HG03097 (cell line): ENCODE measurements around the gene CHD3.
"Not testable (repeated sequence)": the region's sequence is repeated elsewhere in the genome, so short reads cannot be mapped to it uniquely, and the experiment has no call there.

Source experiments
- ATAC-seq: cut with Tn5 transposase; IDR thresholded peaks from one replicate; pipeline ENCODE4 v1.9.1; 2021; ENCODE audit not compliant: unreplicated experiment, low FRiP score

The CHD3 gene

GRCh38 chr17:7930841-7931631 lies 42.4 kb downstream of the CHD3 start:
- ATAC-seq: no peak

- peak; percentile 96 for ATAC-seq
Measured at GRCh38 chr17:7931709-7932482, 43.3 kb downstream of the CHD3 start, which contains the start of the genes CNTROB and TRAPPC1. Gene CNTROB (plus strand): TSS chr17:7932206. CDS start chr17:7933080, 874 bp downstream. Gene TRAPPC1 (minus strand): TSS chr17:7931946. CDS start chr17:7931829, 117 bp downstream.

GRCh38 chr17:7932483-7932891 lies 43.9 kb downstream of the CHD3 start:
- ATAC-seq: no peak

- ATAC-seq: no peak
Measured at GRCh38 chr17:7932949-7933348, 44.4 kb downstream of the CHD3 start.

GRCh38 chr17:7935859-7936258 lies 47.3 kb downstream of the CHD3 start:
- no peak for ATAC-seq

- ATAC-seq: no peak
Measured at GRCh38 chr17:7940034-7940433, 51.4 kb downstream of the CHD3 start.

GRCh38 chr17:7940743-7941142 lies 52.2 kb downstream of the CHD3 start:
- no peak for ATAC-seq

GRCh38 chr17:7943291-7943690 lies 54.7 kb downstream of the CHD3 start:
- no peak for ATAC-seq

- ATAC-seq: no peak
Measured at GRCh38 chr17:7944326-7944725, 55.7 kb downstream of the CHD3 start.

- ATAC-seq: no peak
Measured at GRCh38 chr17:7945651-7946050, 57.1 kb downstream of the CHD3 start.

GRCh38 chr17:7946441-7946840 lies 57.9 kb downstream of the CHD3 start:
- ATAC-seq: no peak

- ATAC-seq: no peak
Measured at GRCh38 chr17:7947651-7948050, 59.1 kb downstream of the CHD3 start.

- ATAC-seq: no peak
Measured at GRCh38 chr17:7950578-7950977, 62.0 kb downstream of the CHD3 start.

- no peak for ATAC-seq
Measured at GRCh38 chr17:7951143-7951792, 62.7 kb downstream of the CHD3 start.

GRCh38 chr17:7953266-7953665 lies 64.7 kb downstream of the CHD3 start:
- ATAC-seq: not testable (repeated sequence)

GRCh38 chr17:7955414-7956227 lies 67.0 kb downstream of the CHD3 start:
- no peak for ATAC-seq

GRCh38 chr17:7956228-7956965 lies 67.8 kb downstream of the CHD3 start:
- no peak for ATAC-seq

- no peak for ATAC-seq
Measured at GRCh38 chr17:7959503-7960253, 71.1 kb downstream of the CHD3 start.

GRCh38 chr17:7961421-7961820 lies 72.8 kb downstream of the CHD3 start:
- no peak for ATAC-seq
